Liver (tissue), 9 donors: ENCODE measurements around the gene PPP6R1. TPM values are rescaled to one million over a fixed set of nuclear protein-coding genes. Genes with fewer than 3 reads are reported as not detected.
A peak's percentile ranks its signal among the peaks of the same experiment; 100 is the strongest.

Experiments
- DNase-seq: peaks from one replicate; pipeline ENCODE4 v3.0.0-alpha.2; 2017; ENCODE audit warnings: low spot score
- H3K27ac ChIP-seq, 2 donors: one replicate each; pipeline ENCODE4 v1.7.0; 2013; ENCODE audit warnings: inconsistent platforms in 2 of 2, low read length in 2 of 2, control low read depth in 1 of 2, low read depth in 1 of 2, mild to moderate bottlenecking in 1 of 2
- H3K27me3 ChIP-seq, 4 donors: one replicate each; pipeline versions ENCODE4 v1.6.1 to v1.7.0; 2013; ENCODE audit warnings: low read length in 3 of 4, inconsistent platforms in 1 of 4, mild to moderate bottlenecking in 1 of 4, moderate library complexity in 1 of 4; ENCODE audit not compliant: control insufficient read depth in 4 of 4, insufficient read depth in 4 of 4
- H3K36me3 ChIP-seq, 4 donors: one replicate each; pipeline versions ENCODE4 v1.6.1 to v1.7.0; 2013; ENCODE audit warnings: low read length in 3 of 4, mild to moderate bottlenecking in 3 of 4, low read depth in 1 of 4, moderate library complexity in 1 of 4; ENCODE audit not compliant: control insufficient read depth in 4 of 4, insufficient read depth in 3 of 4
- H3K4me1 ChIP-seq, 4 donors: one replicate each; pipeline versions ENCODE4 v1.6.1 to v1.7.0; 2013; ENCODE audit warnings: low read length in 3 of 4, mild to moderate bottlenecking in 3 of 4, moderate library complexity in 1 of 4; ENCODE audit not compliant: control insufficient read depth in 4 of 4, insufficient read depth in 4 of 4
- H3K4me3 ChIP-seq, 3 donors: one replicate each; pipeline versions ENCODE4 v1.6.1 to v1.7.0; 2013; ENCODE audit warnings: low read length in 3 of 3, control low read depth in 1 of 3, low read depth in 1 of 3, mild to moderate bottlenecking in 1 of 3
- H3K9ac ChIP-seq, 2 donors: one replicate each; pipeline ENCODE4 v1.7.0; 2013; ENCODE audit warnings: low read length in 2 of 2, mild to moderate bottlenecking in 2 of 2, moderate library complexity in 2 of 2, control low read depth in 1 of 2, low read depth in 1 of 2
- H3K9me3 ChIP-seq, 4 donors: one replicate each; pipeline versions ENCODE4 v1.6.1 to v1.7.0; 2013; ENCODE audit warnings: low read length in 3 of 4; ENCODE audit not compliant: control insufficient read depth in 4 of 4
- EGR1 ChIP-seq, 2 donors: IDR thresholded peaks; 2 replicates each; pipeline ENCODE4 v1.6.1; 2016 to 2018; ENCODE audit warnings: antibody characterized with exemption in 2 of 2, low read depth in 2 of 2
- FOXA1 ChIP-seq: IDR thresholded peaks from 2 replicates; pipeline ENCODE4 v1.6.1; 2016; ENCODE audit warnings: antibody characterized with exemption
- FOXA2 ChIP-seq: IDR thresholded peaks from 2 replicates; pipeline ENCODE4 v1.6.1; 2016; ENCODE audit warnings: antibody characterized with exemption
- GABPA ChIP-seq, 2 donors: IDR thresholded peaks in 1 of 2; conservative IDR thresholded peaks in 1 of 2; 2 replicates each; pipeline ENCODE4 v1.6.1; 2016; ENCODE audit warnings: antibody characterized with exemption in 2 of 2, mild to moderate bottlenecking in 1 of 2, moderate library complexity in 1 of 2
- HNF4A ChIP-seq, 2 donors: conservative IDR thresholded peaks; 2 replicates each; pipeline ENCODE4 v1.6.1; 2016; ENCODE audit warnings: antibody characterized with exemption in 2 of 2, mild to moderate bottlenecking in 2 of 2
- HNF4G ChIP-seq: IDR thresholded peaks from 2 replicates; pipeline ENCODE4 v1.6.1; 2016; ENCODE audit warnings: antibody characterized with exemption
- NR2F2 ChIP-seq: IDR thresholded peaks from 2 replicates; pipeline ENCODE4 v1.6.1; 2016; ENCODE audit warnings: antibody characterized with exemption
- RAD21 ChIP-seq, 2 donors: IDR thresholded peaks; 2 replicates each; pipeline ENCODE4 v1.6.1; 2016; ENCODE audit warnings: antibody characterized with exemption in 2 of 2, mild to moderate bottlenecking in 2 of 2
- RXRA ChIP-seq, 2 donors: IDR thresholded peaks; 2 replicates each; pipeline ENCODE4 v1.6.1; 2017 to 2018; ENCODE audit warnings: antibody characterized with exemption in 2 of 2, mild to moderate bottlenecking in 1 of 2
- SP1 ChIP-seq: IDR thresholded peaks from 2 replicates; pipeline ENCODE4 v1.6.1; 2018; ENCODE audit warnings: antibody characterized with exemption, mild to moderate bottlenecking
- TAF1 ChIP-seq: conservative IDR thresholded peaks from 2 replicates; pipeline ENCODE4 v1.6.1; 2016; ENCODE audit warnings: antibody characterized with exemption, mild to moderate bottlenecking
- YY1 ChIP-seq: IDR thresholded peaks from 2 replicates; pipeline ENCODE4 v1.6.1; 2016; ENCODE audit warnings: antibody characterized with exemption, mild to moderate bottlenecking
- WGBS: extraction: QIAGEN DNeasy Blood & Tissue Kit; methylation state at CpG from one replicate; pipeline ENCODE4 v1.1.7; 2013; 5-methylcytosine and 5-hydroxymethylcytosine counted together
- polyA plus RNA-seq, 2 donors: library from polyadenylated mRNA; stranded (reverse) in 1 of 2; unstranded in 1 of 2; fragments of 200-250 nt in 1 of 2; fragments of >200 nt in 1 of 2; fragmentation: Nextera tagmentation in 1 of 2; extraction: Ambion mirVana in 1 of 2; gene quantifications; one replicate each; pipeline versions ENCODE4 v1.2.1 to v1.2.3, GENCODE V29; 2013 to 2015
- total RNA-seq, 2 donors: library from RNA; depleted of rRNA; stranded (reverse); fragments of >200 nt; gene quantifications; one replicate each; pipeline ENCODE4 v1.2.3, GENCODE V29; 2014
- TF ChIP-seq, protein P1 (sequence below): IDR thresholded peaks from 2 replicates; pipeline ENCODE4 v1.6.1; 2016; ENCODE audit warnings: antibody characterized with exemption, mild to moderate bottlenecking
- TF ChIP-seq, protein P2 (sequence below): fragments of 150-350 bp; IDR thresholded peaks from 2 replicates; pipeline ENCODE4 v1.5.1; 2017; ENCODE audit warnings: improper control_type of control experiment, low read depth, low read length; ENCODE audit not compliant: missing input control
- TF ChIP-seq, protein P3 (sequence below): IDR thresholded peaks from 2 replicates; pipeline ENCODE4 v1.6.1; 2016; ENCODE audit warnings: antibody characterized with exemption
- TF ChIP-seq, protein P4 (sequence below): IDR thresholded peaks from 2 replicates; pipeline ENCODE4 v1.6.1; 2016; ENCODE audit warnings: antibody characterized with exemption
- TF ChIP-seq, protein P5 (sequence below): IDR thresholded peaks from 2 replicates; pipeline ENCODE4 v1.6.1; 2016; ENCODE audit warnings: antibody characterized with exemption
- donor health status: healthy.
- donor health status: healthy.
- donor health status: healthy.
- donor health status: healthy.
- donor health status: healthy.

PPP6R1 gene
- total and polyA plus RNA-seq, 4 donors: 5.5 to 40.1 (median 22.5) TPM

DNA sequence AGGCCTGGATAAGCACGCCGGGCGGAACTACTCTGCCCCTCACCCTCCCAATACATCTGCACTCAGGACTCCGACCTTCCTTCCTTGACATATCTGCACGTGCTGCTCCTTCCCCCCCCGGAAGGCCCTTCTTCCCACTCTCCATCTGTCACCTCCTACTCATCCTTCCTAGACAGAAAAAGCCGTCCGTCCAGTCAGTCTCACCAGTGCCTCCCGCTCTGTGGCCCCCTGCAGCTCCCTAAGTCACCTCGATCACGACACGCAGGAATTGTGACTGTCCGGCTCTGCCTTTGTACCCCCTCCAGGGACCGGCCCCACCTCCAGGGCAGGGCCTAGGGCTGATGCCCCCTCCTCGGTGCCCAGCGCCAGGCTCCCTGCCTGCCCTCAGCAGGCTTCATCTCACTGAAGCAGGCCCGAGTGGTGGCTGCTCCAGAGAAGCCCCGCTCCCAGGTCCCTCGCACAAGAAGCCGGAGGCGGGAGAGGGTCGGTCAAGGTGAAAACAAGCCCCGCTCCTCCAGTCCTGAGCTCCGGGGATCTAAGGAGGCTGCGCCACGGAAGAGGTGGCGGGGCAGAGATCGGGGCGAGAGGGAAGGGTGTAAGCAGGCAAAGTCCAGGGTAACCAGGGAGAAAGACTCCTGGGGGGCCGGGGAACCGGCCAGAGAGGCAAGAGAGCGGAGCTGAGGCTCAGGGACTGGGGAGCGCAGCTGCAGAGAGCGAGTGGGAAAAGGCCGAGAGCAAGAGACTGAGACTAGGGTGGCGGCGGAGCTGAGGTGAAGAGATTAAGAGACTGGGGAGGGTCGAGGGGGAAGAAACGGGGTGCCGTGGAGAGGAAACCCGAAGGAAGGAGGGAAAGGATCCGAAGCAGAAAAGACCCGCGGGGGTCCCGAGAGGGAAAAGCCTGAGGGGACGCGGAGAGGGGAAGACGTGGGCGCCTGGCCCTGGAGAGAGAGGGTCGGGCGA lies 1.1 kb downstream of the PPP6R1 start:
- TF ChIP-seq HNF4G (no peak), HNF4A (conservative IDR thresholded peaks at IDR 0.05) (peak; percentile 36 to 41), NR2F2 (no peak)
- Histone ChIP-seq H3K9me3 (no peaks in the 10 kb centered on the region), H3K36me3 (peaks cover 0 to 3% (median 0%) of the 10 kb centered on the region in 4 donors), H3K9ac (peak overlapping the region; percentile 77 to 96), H3K27ac (peak overlapping the region; percentile 48 to 78), H3K4me3 (peak overlapping the region; percentile 72 to 95 (median 91)), H3K4me1 (peaks cover 2 to 54% (median 34%) of the 10 kb centered on the region in 4 donors), H3K27me3 (no peaks in the 10 kb centered on the region)
- no peak for DNase-seq
- WGBS: 4% methylated on average over 51 of the region's 51 CpGs

DNA sequence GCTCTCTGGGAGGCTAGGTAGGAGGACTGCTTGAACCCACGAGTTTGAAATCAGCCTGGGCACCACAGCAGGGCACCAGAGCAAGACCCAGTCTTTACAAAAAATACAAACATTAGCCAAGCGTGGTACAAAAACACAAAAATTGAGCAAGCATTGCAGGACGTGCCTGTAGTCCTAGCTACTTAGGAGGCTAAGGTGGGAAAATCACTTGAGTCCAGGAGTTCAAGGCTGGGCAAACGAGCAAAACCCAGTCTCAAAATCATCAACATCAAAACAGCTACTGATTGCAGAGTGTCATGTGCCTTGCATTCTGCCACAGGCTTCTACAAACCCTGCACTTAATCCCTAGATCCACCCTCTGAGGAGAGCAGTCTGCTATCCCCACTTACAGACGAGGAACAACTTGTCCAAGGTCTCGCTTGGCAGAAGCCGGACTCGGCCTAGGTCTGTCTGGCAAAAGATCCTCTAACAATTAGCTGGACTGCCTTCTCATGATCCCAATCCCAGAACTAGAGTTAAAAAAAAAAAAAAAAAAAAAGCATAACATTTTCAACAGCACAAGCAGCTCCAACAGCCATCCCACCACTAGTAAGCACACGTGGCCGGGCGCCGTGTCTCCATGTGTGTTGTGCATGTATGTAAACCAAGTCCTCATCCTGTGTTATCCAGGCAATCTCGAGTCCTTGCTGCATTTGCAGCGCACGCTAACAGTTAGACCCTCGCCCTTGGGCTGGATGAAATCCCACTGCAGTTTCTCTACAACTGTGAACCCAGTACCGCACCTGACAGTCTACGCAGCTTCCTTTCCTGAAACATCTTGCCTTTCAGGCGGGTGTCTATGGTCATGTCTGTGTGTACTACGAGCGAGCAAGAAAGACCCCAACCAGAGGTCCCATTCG lies 2.0 kb downstream of the PPP6R1 start:
- Histone ChIP-seq H3K27me3 (no peaks in the 10 kb centered on the region), H3K9me3 (no peaks in the 10 kb centered on the region), H3K36me3 (no peaks in the 10 kb centered on the region), H3K4me3 (peak overlapping the region; percentile 72 to 95 (median 91)), H3K9ac (peak overlapping the region in 1 of 2 donors; percentile 96), H3K4me1 (peaks cover 2 to 55% (median 35%) of the 10 kb centered on the region in 4 donors), H3K27ac (peak overlapping the region; percentile 27 to 78)
- DNase-seq: no peak
- 56% methylated on average over 22 of the region's 22 CpGs for WGBS
- TF ChIP-seq RAD21 (IDR thresholded peaks at IDR 0.05): no peak
- TF ChIP-seq, protein P1, sequence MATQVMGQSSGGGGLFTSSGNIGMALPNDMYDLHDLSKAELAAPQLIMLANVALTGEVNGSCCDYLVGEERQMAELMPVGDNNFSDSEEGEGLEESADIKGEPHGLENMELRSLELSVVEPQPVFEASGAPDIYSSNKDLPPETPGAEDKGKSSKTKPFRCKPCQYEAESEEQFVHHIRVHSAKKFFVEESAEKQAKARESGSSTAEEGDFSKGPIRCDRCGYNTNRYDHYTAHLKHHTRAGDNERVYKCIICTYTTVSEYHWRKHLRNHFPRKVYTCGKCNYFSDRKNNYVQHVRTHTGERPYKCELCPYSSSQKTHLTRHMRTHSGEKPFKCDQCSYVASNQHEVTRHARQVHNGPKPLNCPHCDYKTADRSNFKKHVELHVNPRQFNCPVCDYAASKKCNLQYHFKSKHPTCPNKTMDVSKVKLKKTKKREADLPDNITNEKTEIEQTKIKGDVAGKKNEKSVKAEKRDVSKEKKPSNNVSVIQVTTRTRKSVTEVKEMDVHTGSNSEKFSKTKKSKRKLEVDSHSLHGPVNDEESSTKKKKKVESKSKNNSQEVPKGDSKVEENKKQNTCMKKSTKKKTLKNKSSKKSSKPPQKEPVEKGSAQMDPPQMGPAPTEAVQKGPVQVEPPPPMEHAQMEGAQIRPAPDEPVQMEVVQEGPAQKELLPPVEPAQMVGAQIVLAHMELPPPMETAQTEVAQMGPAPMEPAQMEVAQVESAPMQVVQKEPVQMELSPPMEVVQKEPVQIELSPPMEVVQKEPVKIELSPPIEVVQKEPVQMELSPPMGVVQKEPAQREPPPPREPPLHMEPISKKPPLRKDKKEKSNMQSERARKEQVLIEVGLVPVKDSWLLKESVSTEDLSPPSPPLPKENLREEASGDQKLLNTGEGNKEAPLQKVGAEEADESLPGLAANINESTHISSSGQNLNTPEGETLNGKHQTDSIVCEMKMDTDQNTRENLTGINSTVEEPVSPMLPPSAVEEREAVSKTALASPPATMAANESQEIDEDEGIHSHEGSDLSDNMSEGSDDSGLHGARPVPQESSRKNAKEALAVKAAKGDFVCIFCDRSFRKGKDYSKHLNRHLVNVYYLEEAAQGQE: no peak
- TF ChIP-seq, protein P2, sequence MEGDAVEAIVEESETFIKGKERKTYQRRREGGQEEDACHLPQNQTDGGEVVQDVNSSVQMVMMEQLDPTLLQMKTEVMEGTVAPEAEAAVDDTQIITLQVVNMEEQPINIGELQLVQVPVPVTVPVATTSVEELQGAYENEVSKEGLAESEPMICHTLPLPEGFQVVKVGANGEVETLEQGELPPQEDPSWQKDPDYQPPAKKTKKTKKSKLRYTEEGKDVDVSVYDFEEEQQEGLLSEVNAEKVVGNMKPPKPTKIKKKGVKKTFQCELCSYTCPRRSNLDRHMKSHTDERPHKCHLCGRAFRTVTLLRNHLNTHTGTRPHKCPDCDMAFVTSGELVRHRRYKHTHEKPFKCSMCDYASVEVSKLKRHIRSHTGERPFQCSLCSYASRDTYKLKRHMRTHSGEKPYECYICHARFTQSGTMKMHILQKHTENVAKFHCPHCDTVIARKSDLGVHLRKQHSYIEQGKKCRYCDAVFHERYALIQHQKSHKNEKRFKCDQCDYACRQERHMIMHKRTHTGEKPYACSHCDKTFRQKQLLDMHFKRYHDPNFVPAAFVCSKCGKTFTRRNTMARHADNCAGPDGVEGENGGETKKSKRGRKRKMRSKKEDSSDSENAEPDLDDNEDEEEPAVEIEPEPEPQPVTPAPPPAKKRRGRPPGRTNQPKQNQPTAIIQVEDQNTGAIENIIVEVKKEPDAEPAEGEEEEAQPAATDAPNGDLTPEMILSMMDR: no peak
- TF ChIP-seq NR2F2: no peak
- TF ChIP-seq FOXA2: no peak
- TF ChIP-seq, protein P3, sequence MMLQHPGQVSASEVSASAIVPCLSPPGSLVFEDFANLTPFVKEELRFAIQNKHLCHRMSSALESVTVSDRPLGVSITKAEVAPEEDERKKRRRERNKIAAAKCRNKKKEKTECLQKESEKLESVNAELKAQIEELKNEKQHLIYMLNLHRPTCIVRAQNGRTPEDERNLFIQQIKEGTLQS: no peak
- no peak for TF ChIP-seq EGR1 (IDR thresholded peaks at IDR 0.05; ENCODE audit: low read depth in 2 of 2)
- TF ChIP-seq, protein P4, sequence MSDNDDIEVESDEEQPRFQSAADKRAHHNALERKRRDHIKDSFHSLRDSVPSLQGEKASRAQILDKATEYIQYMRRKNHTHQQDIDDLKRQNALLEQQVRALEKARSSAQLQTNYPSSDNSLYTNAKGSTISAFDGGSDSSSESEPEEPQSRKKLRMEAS: no peak
- no peak for TF ChIP-seq TAF1
- no peak for TF ChIP-seq RXRA (IDR thresholded peaks at IDR 0.05)
- TF ChIP-seq, protein P5, sequence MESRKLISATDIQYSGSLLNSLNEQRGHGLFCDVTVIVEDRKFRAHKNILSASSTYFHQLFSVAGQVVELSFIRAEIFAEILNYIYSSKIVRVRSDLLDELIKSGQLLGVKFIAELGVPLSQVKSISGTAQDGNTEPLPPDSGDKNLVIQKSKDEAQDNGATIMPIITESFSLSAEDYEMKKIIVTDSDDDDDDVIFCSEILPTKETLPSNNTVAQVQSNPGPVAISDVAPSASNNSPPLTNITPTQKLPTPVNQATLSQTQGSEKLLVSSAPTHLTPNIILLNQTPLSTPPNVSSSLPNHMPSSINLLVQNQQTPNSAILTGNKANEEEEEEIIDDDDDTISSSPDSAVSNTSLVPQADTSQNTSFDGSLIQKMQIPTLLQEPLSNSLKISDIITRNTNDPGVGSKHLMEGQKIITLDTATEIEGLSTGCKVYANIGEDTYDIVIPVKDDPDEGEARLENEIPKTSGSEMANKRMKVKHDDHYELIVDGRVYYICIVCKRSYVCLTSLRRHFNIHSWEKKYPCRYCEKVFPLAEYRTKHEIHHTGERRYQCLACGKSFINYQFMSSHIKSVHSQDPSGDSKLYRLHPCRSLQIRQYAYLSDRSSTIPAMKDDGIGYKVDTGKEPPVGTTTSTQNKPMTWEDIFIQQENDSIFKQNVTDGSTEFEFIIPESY: no peak
- TF ChIP-seq HNF4A (conservative IDR thresholded peaks at IDR 0.05): no peak
- TF ChIP-seq FOXA1: no peak
- no peak for TF ChIP-seq SP1
- no peak for TF ChIP-seq YY1
- no peak for TF ChIP-seq GABPA (IDR thresholded peaks at IDR 0.05 in 1 of 2, conservative IDR thresholded peaks at IDR 0.05 in 1 of 2)
